Measurements from ENCODE around the gene CTIF.

Gene CTIF

DNA sequence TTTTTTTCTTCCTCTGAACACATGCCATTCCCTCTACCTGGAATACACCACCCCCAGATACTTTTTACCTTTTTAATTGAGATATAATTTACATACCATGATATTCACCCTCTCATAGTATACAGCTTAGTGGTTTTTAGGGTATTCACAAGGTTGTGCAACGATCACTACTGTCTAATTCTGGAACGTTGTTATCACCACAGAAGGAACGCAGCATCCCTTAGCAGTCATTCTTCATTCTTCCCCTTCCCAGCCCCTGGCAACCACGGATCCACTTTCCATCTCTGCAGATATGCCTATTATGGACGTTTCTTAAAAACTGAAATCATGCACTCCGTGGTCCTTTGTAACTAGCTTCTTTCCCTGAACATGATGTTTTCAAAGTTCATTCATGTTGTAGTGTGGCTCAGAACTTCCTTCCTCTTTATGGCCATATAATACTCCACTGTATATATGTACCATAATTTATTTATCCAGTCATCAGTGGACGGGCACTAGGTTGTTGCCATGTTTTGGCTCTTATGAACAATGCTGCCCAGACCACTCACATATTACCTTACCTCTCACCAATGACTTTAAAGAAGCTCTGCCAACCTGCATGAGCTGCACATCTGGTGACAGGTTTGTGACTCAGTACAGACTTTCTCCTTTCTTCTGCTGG, 168.9 kb downstream of the CTIF start:
- DNase-seq (ENCODE audit: extremely low read depth, low read depth) = no peak
- TF ChIP-seq, protein P1, sequence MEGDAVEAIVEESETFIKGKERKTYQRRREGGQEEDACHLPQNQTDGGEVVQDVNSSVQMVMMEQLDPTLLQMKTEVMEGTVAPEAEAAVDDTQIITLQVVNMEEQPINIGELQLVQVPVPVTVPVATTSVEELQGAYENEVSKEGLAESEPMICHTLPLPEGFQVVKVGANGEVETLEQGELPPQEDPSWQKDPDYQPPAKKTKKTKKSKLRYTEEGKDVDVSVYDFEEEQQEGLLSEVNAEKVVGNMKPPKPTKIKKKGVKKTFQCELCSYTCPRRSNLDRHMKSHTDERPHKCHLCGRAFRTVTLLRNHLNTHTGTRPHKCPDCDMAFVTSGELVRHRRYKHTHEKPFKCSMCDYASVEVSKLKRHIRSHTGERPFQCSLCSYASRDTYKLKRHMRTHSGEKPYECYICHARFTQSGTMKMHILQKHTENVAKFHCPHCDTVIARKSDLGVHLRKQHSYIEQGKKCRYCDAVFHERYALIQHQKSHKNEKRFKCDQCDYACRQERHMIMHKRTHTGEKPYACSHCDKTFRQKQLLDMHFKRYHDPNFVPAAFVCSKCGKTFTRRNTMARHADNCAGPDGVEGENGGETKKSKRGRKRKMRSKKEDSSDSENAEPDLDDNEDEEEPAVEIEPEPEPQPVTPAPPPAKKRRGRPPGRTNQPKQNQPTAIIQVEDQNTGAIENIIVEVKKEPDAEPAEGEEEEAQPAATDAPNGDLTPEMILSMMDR (IDR thresholded peaks at IDR 0.05; ENCODE audit: low read depth, low read length, missing control alignments) = no peak
- H3K4me3 ChIP-seq (replicated peaks; ENCODE audit: low read depth, low read length) = no peak overlapping the region

GRCh38 chr18:48708807-48709206, 170.0 kb downstream of the CTIF start:
- H3K4me3 ChIP-seq (replicated peaks; ENCODE audit: low read depth, low read length) = no peak overlapping the region
- TF ChIP-seq, protein P1 (IDR thresholded peaks at IDR 0.05; ENCODE audit: low read depth, low read length, missing control alignments) = no peak
- no peak for DNase-seq (ENCODE audit: extremely low read depth, low read depth)

DNA sequence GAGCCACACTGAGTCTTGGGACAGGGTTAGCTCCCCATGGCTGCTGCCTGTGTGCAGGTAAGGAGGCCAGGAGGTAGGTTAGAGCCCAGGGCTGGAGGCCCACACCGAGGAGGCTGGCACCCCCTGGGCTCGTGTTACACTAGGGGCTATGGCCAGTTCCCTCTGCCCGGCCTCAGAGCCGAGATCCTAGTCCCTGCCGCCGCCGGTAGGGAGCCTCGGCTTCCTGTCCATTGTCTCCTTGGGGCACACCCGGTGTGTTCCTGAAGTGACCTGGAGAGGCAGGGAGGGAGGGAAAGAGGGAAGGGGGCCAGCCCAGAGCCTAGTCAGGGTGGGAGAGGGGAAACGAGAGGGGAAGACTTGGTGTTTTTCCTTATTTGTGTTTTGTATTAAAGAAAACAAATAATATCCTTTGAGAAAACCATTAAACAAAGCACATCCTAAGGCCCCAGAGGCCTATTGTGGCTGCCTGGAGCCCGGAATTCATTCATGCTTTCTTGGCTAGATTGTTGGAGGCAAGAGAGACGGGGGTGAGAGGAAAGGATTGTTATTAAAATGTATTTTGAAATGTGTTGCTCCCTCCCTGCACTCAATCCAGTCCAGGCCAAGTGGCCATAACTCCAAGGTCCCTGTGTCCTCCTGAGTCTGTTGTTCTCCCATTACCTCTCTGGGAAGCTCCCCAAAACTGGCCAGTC, 170.7 kb downstream of the CTIF start:
- H3K4me3 ChIP-seq (replicated peaks; ENCODE audit: low read depth, low read length) = no peak overlapping the region
- no peak for DNase-seq (ENCODE audit: extremely low read depth, low read depth)
- TF ChIP-seq, protein P1 (IDR thresholded peaks at IDR 0.05; ENCODE audit: low read depth, low read length, missing control alignments) = no peak

- TF ChIP-seq, protein P1 (IDR thresholded peaks at IDR 0.05; ENCODE audit: low read depth, low read length, missing control alignments) = peak; percentile 54
- no peak for DNase-seq (ENCODE audit: extremely low read depth, low read depth)
- H3K4me3 ChIP-seq (replicated peaks; ENCODE audit: low read depth, low read length) = no peak overlapping the region
These were observed 173.0 kb downstream of the CTIF start for GRCh38 chr18:48711651-48712486.

DNA sequence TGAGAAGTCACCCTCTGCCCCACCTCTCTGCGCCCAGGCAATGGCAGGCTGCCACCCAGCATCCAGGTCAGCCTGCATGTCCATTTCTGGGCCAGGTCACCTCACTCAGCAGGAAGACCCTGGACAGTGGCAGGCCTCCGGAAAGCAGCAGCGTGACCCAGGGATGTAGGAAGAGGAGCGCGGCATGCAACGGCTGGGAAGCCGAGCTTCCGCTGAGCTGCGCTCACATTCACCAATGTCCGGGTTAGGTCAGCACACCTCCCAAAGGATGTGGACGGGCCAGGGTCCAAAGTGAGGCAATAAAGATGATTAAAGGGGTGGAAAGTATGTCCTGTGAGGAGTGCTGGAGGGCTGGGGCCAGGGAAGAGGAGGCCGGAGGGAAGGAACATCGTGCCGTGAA, 174.5 kb downstream of the CTIF start:
- no peak overlapping the region for H3K4me3 ChIP-seq (replicated peaks; ENCODE audit: low read depth, low read length)
- TF ChIP-seq, protein P1 (IDR thresholded peaks at IDR 0.05; ENCODE audit: low read depth, low read length, missing control alignments) = no peak
- no peak for DNase-seq (ENCODE audit: extremely low read depth, low read depth)

- no peak overlapping the region for H3K4me3 ChIP-seq (replicated peaks; ENCODE audit: low read depth, low read length)
- no peak for DNase-seq (ENCODE audit: extremely low read depth, low read depth)
- TF ChIP-seq, protein P1 (IDR thresholded peaks at IDR 0.05; ENCODE audit: low read depth, low read length, missing control alignments) = no peak
These were observed 176.0 kb downstream of the CTIF start for GRCh38 chr18:48714873-48715272.

Measured in HFF-Myc (cell line).